Activated CD4-positive, alpha-beta T cell treated with anti-CD3 and anti-CD28 coated beads, Interleukin-2, amount 10 ng/mL, durations not matched to agents 7 days and 5 days (primary cell): ENCODE results near the gene SASH3. TPM values are rescaled to one million over a fixed set of nuclear protein-coding genes. Genes with fewer than 3 reads are reported as not detected.

ENCODE experiments used
- CTCF ChIA-PET: fragments of 350-600 bp; sonication (Branson Sonifier 250); formaldehyde crosslinking; loops from one replicate; lab custom pipeline; 2021; ENCODE audit warnings: antibody characterized with exemption; lab: Charles Lee
- POLR2A ChIA-PET: fragments of 350-600 bp; sonication (Branson Sonifier 250); formaldehyde crosslinking; loops from one replicate; lab custom pipeline; 2021; ENCODE audit warnings: antibody characterized with exemption; lab: Charles Lee
- DNase-seq: peaks from one replicate; pipeline ENCODE4 v3.0.0-alpha.2; 2020
- H3K27ac Mint-ChIP-seq: one replicate; pipeline ENCODE4 v1.8.0; 2021; ENCODE audit warnings: mild to moderate bottlenecking, moderate library complexity, mixed read lengths
- H3K27me3 Mint-ChIP-seq: one replicate; pipeline ENCODE4 v1.8.0; 2021; ENCODE audit warnings: mixed read lengths
- H3K36me3 Mint-ChIP-seq: one replicate; pipeline ENCODE4 v1.8.0; 2021; ENCODE audit warnings: low read depth, mixed read lengths
- H3K4me1 Mint-ChIP-seq: one replicate; pipeline ENCODE4 v1.8.0; 2021; ENCODE audit warnings: mixed read lengths
- H3K4me3 Mint-ChIP-seq: one replicate; pipeline ENCODE4 v1.8.0; 2021; ENCODE audit warnings: mild to moderate bottlenecking, moderate library complexity, mixed read lengths
- H3K9me3 Mint-ChIP-seq: one replicate; pipeline ENCODE4 v1.8.0; 2021; ENCODE audit warnings: mixed read lengths
- total RNA-seq, 2 experiments: library from RNA; stranded (reverse); gene quantifications; one replicate each; pipeline ENCODE4 v1.2.3, GENCODE V29; 2021

Gene SASH3
- total RNA-seq, 2 experiments from 2014 or later = 254 to 264 TPM

DNA sequence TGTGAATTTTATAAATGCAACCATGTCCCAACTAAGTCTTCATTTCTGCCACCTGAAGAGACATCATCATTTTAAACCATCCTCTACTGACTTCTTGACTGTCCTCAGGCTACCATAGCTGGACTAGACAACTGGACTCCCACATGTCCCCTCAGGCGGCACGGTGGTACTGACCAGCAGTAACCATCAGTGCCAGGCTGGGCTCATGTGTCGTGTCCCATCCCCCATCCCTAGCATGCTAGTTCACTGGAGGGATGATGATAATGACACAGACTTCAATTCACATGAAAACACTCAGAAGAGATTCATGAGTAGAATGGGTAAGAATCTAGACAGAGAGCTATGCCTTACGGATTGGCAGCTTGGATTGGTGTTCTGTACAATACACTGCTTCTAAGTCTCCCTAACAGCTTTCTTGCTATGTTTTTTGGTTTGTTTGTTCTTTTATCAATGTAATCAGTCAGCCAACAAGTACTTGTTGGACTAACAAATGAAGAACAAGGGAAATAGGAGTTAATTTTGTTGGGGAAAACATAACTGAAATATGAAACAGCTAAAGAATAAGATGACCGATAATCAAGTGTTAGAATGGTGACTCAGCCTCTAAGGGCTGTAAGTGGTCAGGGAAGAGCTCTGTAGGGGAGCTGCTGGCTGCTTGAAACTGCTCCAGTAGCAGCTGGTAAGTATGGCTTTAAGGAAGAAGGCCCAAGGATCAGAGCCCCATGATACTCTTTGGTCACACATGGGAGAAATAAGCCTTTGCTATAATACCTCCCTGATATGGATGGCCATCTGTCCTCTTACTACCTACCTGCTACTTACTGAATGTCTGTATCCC is 53.6 kb downstream of the SASH3 start:
- Mint-ChIP-seq H3K9me3 (no peaks in the 10 kb centered on the region), H3K27ac (no peak overlapping the region), H3K4me3 (no peak overlapping the region), H3K27me3 (no peaks in the 10 kb centered on the region), H3K4me1 (no peaks in the 10 kb centered on the region), H3K36me3 (peaks cover 1% of the 10 kb centered on the region)
- DNase-seq = no peak
- CTCF ChIA-PET = no interaction called here
- POLR2A ChIA-PET = interaction anchor here (0.6 kb wide), 1 partner anchor 73 kb away, joined by 3 read pairs; no protein-coding TSS in a partner anchor

DNA sequence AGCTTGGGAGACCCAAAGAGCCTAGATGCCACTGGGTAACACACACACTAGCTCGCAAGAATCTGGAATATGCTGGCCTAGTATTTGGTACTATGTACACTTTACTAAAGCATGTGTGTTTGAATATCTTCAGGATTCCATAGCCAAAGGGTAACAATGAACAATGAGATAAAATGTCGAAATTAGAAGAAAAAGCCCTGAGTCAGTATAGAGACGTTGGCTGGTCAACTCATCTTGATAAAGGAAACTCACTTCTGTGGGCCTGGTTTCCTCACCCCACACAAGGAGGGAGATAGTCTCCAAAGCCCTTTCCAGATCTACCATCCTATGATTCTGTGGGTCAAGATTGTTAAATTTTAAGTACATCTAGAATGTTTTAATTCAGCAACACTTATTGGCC is 57.1 kb downstream of the SASH3 start:
- CTCF ChIA-PET = interaction anchor here (1.1 kb wide), 1 partner anchor 11 kb away, joined by 3 read pairs; no protein-coding TSS in a partner anchor
- no peak overlapping the region for H3K27ac Mint-ChIP-seq

DNA sequence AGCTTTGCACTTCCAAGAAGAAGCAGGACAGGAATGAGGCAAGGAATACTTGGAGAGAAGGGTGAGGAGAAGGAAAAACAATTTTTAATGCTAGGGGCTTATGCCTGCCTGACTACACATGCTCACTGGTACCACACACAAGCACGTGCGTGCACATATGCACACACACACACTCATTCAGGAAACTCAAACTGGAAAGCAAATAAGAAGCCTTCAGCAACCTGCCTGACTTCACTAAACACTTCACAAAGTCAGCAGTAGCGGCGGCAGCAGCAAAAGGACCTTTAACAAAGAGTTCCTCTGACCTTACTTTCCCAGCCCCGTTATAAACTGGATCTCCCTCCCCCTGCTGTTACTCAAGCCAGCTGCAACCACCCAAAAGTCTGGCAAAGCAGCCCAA is 60.6 kb downstream of the SASH3 start:
- Mint-ChIP-seq H3K4me1 (peaks cover 22% of the 10 kb centered on the region), H3K27me3 (peaks cover 2% of the 10 kb centered on the region), H3K27ac (no peak overlapping the region), H3K36me3 (no peaks in the 10 kb centered on the region), H3K4me3 (no peak overlapping the region), H3K9me3 (no peaks in the 10 kb centered on the region)
- CTCF ChIA-PET = interaction anchor here (1.1 kb wide), 1 partner anchor 68 kb away, joined by 4 read pairs; no protein-coding TSS in a partner anchor
- POLR2A ChIA-PET = no interaction called here
- no peak for DNase-seq

More for the DNA sequence above, 57.1 kb downstream of the SASH3 start:
- DNase-seq = no peak
- Mint-ChIP-seq H3K27me3 (no peaks in the 10 kb centered on the region), H3K4me1 (peaks cover 2% of the 10 kb centered on the region), H3K36me3 (no peaks in the 10 kb centered on the region), H3K9me3 (no peaks in the 10 kb centered on the region), H3K4me3 (no peak overlapping the region)
- POLR2A ChIA-PET = no interaction called here

DNA sequence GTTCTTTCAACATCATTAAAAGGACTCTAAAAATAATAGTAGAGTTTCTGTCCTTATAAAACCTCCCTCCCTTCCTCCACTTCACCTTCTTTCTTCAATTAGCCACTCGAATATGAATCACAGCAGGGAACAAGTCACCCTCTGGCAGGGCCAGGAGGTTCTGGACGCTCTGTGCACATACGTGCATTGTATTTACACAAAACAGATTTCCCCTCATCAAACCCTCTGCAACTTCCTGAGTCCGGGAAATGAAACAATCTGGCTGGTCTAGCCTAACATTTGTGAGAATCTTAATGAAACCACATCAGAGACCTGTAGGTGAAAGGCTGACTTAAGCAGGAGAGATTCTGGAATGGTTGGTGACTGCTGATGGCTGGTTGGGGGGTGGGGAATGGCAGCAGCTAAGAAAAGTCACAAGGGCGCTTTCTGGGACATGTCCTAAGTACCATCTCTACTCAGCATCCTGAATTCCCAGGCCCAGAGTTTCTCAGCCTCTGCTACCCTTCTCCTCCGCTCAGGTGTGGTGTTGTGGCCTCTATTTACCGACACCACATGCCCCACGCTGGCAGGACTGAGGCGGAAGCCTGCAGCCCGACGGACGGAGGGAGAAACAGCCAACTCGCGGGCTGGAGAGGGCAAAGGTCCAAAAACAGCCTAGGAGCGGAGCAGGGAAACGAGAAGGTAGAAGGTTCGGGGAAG is 62.9 kb downstream of the SASH3 start:
- DNase-seq = no peak
- H3K27ac Mint-ChIP-seq = peak overlapping the region; percentile 76
- CTCF ChIA-PET = no interaction called here
- H3K9me3 Mint-ChIP-seq = no peaks in the 10 kb centered on the region
- POLR2A ChIA-PET = no interaction called here
- H3K36me3 Mint-ChIP-seq = no peaks in the 10 kb centered on the region
- peaks cover 2% of the 10 kb centered on the region for H3K27me3 Mint-ChIP-seq
- peaks cover 23% of the 10 kb centered on the region for H3K4me1 Mint-ChIP-seq
- peak overlapping the region; percentile 83 for H3K4me3 Mint-ChIP-seq

DNA sequence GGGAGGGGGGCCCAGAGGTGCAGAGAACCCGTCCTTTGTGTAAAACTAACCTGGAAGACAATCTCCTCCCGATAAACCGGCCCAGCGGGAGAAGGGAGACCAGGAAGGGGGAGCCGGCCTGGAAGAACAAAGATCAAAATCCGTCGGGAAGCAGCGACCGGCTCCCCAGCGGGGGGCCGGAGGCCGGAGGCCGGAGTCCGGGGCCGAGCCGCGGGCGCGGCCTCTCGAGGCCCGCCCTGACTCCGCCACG is 63.4 kb downstream of the SASH3 start:
- DNase-seq = no peak
- peak overlapping the region; percentile 83 for H3K4me3 Mint-ChIP-seq
- POLR2A ChIA-PET = no interaction called here

DNA sequence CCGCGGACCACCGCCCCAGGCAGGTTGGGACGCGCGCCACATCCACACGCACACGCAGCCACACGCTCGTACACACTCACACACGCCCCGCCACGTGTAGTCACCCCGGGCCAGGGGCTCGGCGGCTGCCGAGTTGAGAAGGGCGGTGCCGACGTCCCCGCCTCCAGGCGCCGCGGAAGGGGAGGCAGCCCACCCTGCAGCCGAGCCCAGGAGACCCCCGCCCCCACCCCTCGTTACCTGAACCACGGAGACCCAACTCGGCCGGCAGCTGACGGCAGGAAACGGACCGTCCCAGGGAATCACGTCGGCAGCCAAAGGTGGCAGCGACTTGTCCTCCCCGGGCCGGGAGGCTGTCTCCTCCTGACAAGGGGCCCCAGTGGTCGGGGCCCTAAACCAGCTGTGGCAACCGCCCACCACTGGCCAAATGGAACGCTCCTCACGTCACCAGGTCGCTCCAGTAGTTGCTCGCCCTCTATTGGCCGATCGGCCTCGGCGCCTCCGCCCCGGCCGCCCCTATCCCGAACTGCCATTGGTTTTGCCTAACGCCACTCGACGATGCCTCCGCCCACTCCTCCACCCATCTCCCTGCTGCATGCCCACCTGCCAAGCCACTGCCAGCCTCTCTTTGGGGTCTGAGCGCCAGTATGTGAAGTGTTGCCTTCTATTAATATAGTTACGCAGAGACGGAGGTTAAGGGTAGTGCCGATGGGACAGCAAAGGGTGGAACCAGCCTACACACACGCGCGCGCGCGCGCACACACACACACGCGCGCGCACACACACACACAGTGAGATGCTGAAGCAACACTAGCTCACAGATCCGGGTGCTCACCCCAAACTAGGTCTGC is 63.9 kb downstream of the SASH3 start, which contains the start of gene ZDHHC9:
Gene ZDHHC9, minus strand, starts transcription at position 428 of the 848 bp plus-strand sequence. CDS start 1,941 bp downstream, outside the sequence.
- H3K27ac Mint-ChIP-seq = peak within 1 kb of the TSS; percentile 77
- H3K4me3 Mint-ChIP-seq = peak within 1 kb of the TSS; percentile 83
- DNase-seq = peak; percentile 85
- ChIA-PET CTCF (interaction anchor here (0.6 to 1.4 kb wide), 3 partner anchors 21 to 291 kb away, joined by 3 to 4 read pairs (median 3); no protein-coding TSS in a partner anchor), POLR2A (no interaction called here)
- peaks cover 2% of the 10 kb centered on the region for H3K27me3 Mint-ChIP-seq
- H3K4me1 Mint-ChIP-seq = peaks cover 23% of the 10 kb centered on the region
- H3K36me3 Mint-ChIP-seq = no peaks in the 10 kb centered on the region
- no peaks in the 10 kb centered on the region for H3K9me3 Mint-ChIP-seq

More for the DNA sequence above, 63.4 kb downstream of the SASH3 start:
- H3K4me1 Mint-ChIP-seq = peaks cover 23% of the 10 kb centered on the region
- CTCF ChIA-PET = interaction anchor here (1.4 kb wide), 1 partner anchor 20 kb away, joined by 4 read pairs; no protein-coding TSS in a partner anchor
- peaks cover 2% of the 10 kb centered on the region for H3K27me3 Mint-ChIP-seq
- no peaks in the 10 kb centered on the region for H3K36me3 Mint-ChIP-seq
- peak overlapping the region; percentile 76 for H3K27ac Mint-ChIP-seq
- no peaks in the 10 kb centered on the region for H3K9me3 Mint-ChIP-seq

Other genes with a start within 250 kb of the SASH3 start
- gene OCRL, start 239.7 kb upstream of the SASH3 start, total RNA-seq = 1 to 10 TPM; 1.9 to 2.1 TPM
- gene APLN, start 125.0 kb upstream of the SASH3 start, total RNA-seq = under 1 TPM; 0.17 to 0.25 TPM
- 1 to 10 TPM; 1.1 to 1.3 TPM for gene XPNPEP2, start 41.0 kb upstream of the SASH3 start, total RNA-seq
- gene ZDHHC9, start 63.9 kb downstream of the SASH3 start, total RNA-seq = 1 to 10 TPM; 4.1 to 4.2 TPM
- gene UTP14A, start 126.2 kb downstream of the SASH3 start, total RNA-seq = 10 to 100 TPM; 26.4 to 28.6 TPM
- gene BCORL1, start 202.7 kb downstream of the SASH3 start, total RNA-seq = 1 to 10 TPM; 4.0 to 4.5 TPM